ENCODE results near the gene CSMD2.

- TF ChIP-seq POLR2A (IDR thresholded peaks at IDR 0.05) (no peak), CTCF (IDR thresholded peaks at IDR 0.05 in 4 of 5, conservative IDR thresholded peaks at IDR 0.05 in 1 of 5) (no peak)
Measured at GRCh38 chr1:33692206-33693188, 472.5 kb downstream of the CSMD2 start.

Data from gastrocnemius medialis (tissue), 4 donors.